GM23338 (cell line): Measurements from ENCODE around the gene PARD6A. TPM values are rescaled to one million over a fixed set of nuclear protein-coding genes. Genes with fewer than 3 reads are reported as not detected.

Experiments used
- ATAC-seq: fragments of 200-7000 bp; cut with Tn5 transposase; 3 replicates; pipeline ENCODE4 v1.9.1; 2020
- DNase-seq: peaks from one replicate; pipeline ENCODE4 v3.0.0-alpha.2; 2015; ENCODE audit warnings: low spot score
- H2AFZ ChIP-seq: fragments of 200-600 bp; sonication (generic); 2 replicates; pipeline ENCODE4 v1.8.0; 2016; ENCODE audit warnings: antibody characterized with exemption, mild to moderate bottlenecking, moderate library complexity
- H3F3A ChIP-seq: fragments of 200-600 bp; sonication (generic); replicated peaks from 2 replicates; pipeline ENCODE4 v1.8.0; 2017; ENCODE audit warnings: antibody characterized with exemption, mixed run types, low read depth
- H3K27ac ChIP-seq: fragments of 200-600 bp; sonication (generic); 2 replicates; pipeline ENCODE4 v1.6.1; 2016; ENCODE audit warnings: low read depth
- H3K27me3 ChIP-seq: fragments of 200-600 bp; sonication (generic); 2 replicates; pipeline ENCODE4 v1.8.0; 2016; ENCODE audit warnings: mild to moderate bottlenecking, mixed run types, moderate library complexity; ENCODE audit not compliant: insufficient read depth
- H3K36me3 ChIP-seq: fragments of 200-600 bp; sonication (generic); 2 replicates; pipeline ENCODE4 v1.8.0; 2016; ENCODE audit warnings: mild to moderate bottlenecking; ENCODE audit not compliant: insufficient read depth
- H3K4me1 ChIP-seq: fragments of 200-600 bp; sonication (generic); 2 replicates; pipeline ENCODE4 v1.8.0; 2016; ENCODE audit warnings: mild to moderate bottlenecking, moderate library complexity; ENCODE audit not compliant: insufficient read depth
- H3K4me2 ChIP-seq: fragments of 200-600 bp; sonication (generic); 2 replicates; pipeline ENCODE4 v1.7.1; 2017; ENCODE audit warnings: mixed run types
- H3K4me3 ChIP-seq: fragments of 200-600 bp; sonication (generic); 2 replicates; pipeline ENCODE4 v1.6.1; 2016; ENCODE audit warnings: mixed run types
- H3K79me2 ChIP-seq: fragments of 200-600 bp; sonication (generic); replicated peaks from 2 replicates; pipeline ENCODE4 v1.8.0; 2017; ENCODE audit warnings: mild to moderate bottlenecking; ENCODE audit not compliant: insufficient read depth
- H3K9me2 ChIP-seq: fragments of 200-600 bp; sonication (generic); 2 replicates; pipeline ENCODE4 v1.8.0; 2017; ENCODE audit not compliant: insufficient read depth
- H4K20me1 ChIP-seq: fragments of 200-600 bp; sonication (generic); replicated peaks from 2 replicates; pipeline ENCODE4 v1.8.0; 2017; ENCODE audit warnings: mild to moderate bottlenecking; ENCODE audit not compliant: insufficient read depth
- H3K27ac Mint-ChIP-seq: 2 replicates; pipeline ENCODE4 v1.8.0; 2020; ENCODE audit warnings: inconsistent platforms, mild to moderate bottlenecking, moderate library complexity, mixed read lengths
- H3K27me3 Mint-ChIP-seq: 3 replicates; pipeline ENCODE4 v1.8.0; 2022; ENCODE audit warnings: low read depth, mild to moderate bottlenecking, moderate library complexity, mixed read lengths, inconsistent platforms; ENCODE audit not compliant: insufficient read depth, poor library complexity
- H3K36me3 Mint-ChIP-seq: 3 replicates; pipeline ENCODE4 v1.8.0; 2021; ENCODE audit warnings: low read depth, mild to moderate bottlenecking, inconsistent platforms, moderate library complexity, mixed read lengths
- H3K4me1 Mint-ChIP-seq: 3 replicates; pipeline ENCODE4 v1.8.0; 2020; ENCODE audit warnings: mild to moderate bottlenecking, inconsistent platforms, mixed read lengths
- H3K4me3 Mint-ChIP-seq: 3 replicates; pipeline ENCODE4 v1.8.0; 2021; ENCODE audit warnings: moderate library complexity, mild to moderate bottlenecking, inconsistent platforms, mixed read lengths
- H3K9me3 Mint-ChIP-seq: 3 replicates; pipeline ENCODE4 v1.8.0; 2020; ENCODE audit warnings: moderate library complexity, mild to moderate bottlenecking, inconsistent platforms, mixed read lengths
- CREB1 ChIP-seq: fragments of 250-450 bp; sonication (Bioruptor Pico); IDR thresholded peaks from 2 replicates; pipeline ENCODE4 v1.5.0; 2020; ENCODE audit warnings: low read depth, mild to moderate bottlenecking, moderate library complexity
- EZH2 ChIP-seq: fragments of 200-600 bp; sonication (generic); IDR thresholded peaks from one replicate; pipeline ENCODE4 v1.8.0; 2017; ENCODE audit warnings: antibody characterized with exemption, mild to moderate bottlenecking, low read depth; ENCODE audit not compliant: unreplicated experiment
- EZH2phosphoT487 ChIP-seq: fragments of 200-600 bp; sonication (generic); IDR thresholded peaks from one replicate; pipeline ENCODE4 v1.8.1; 2018; ENCODE audit warnings: antibody characterized with exemption; ENCODE audit not compliant: unreplicated experiment
- JUNB ChIP-seq: IDR thresholded peaks from one replicate; pipeline ENCODE4 v1.6.1; 2016; ENCODE audit warnings: antibody characterized with exemption; ENCODE audit not compliant: unreplicated experiment
- NANOG ChIP-seq: IDR thresholded peaks from 2 replicates; pipeline ENCODE4 v1.6.1; 2016; ENCODE audit warnings: antibody characterized with exemption, borderline replicate concordance
- STAT1 ChIP-seq: IDR thresholded peaks from one replicate; pipeline ENCODE4 v1.6.1; 2016; ENCODE audit warnings: antibody characterized with exemption; ENCODE audit not compliant: unreplicated experiment
- ZNF114 ChIP-seq: fragments of 250-450 bp; sonication (Bioruptor Pico); IDR thresholded peaks from 2 replicates; pipeline ENCODE4 v1.5.0; 2020; ENCODE audit warnings: mild to moderate bottlenecking, moderate library complexity
- ZNF331 ChIP-seq: fragments of 250-450 bp; sonication (Bioruptor Pico); IDR thresholded peaks from 2 replicates; pipeline ENCODE4 v1.5.0; 2020; ENCODE audit warnings: low read depth, mild to moderate bottlenecking, moderate library complexity
- polyA plus RNA-seq: library from polyadenylated mRNA; unstranded; fragments of >200 nt; fragmentation: Nextera tagmentation; extraction: Ambion mirVana; gene quantifications from 2 replicates; pipeline ENCODE4 v1.2.1, GENCODE V29; 2016
- total RNA-seq: library from RNA; depleted of rRNA; stranded (reverse); fragments of >200 nt; shearing (Covaris generic); gene quantifications from 2 replicates; pipeline ENCODE4 v1.2.3, GENCODE V29; 2014
- TF ChIP-seq, protein P1 (sequence below): IDR thresholded peaks from one replicate; pipeline ENCODE4 v1.6.1; 2018; ENCODE audit warnings: antibody characterized with exemption; ENCODE audit not compliant: unreplicated experiment
- TF ChIP-seq, protein P2 (sequence below), 2 experiments: fragments of 200-600 bp in 1 of 2; sonication (generic) in 1 of 2; conservative IDR thresholded peaks; 2 replicates each; pipeline versions ENCODE4 v1.5.1 to v1.6.1; 2016 to 2017; ENCODE audit warnings: antibody characterized with exemption in 2 of 2, low read depth in 2 of 2, mild to moderate bottlenecking in 2 of 2, moderate library complexity in 1 of 2
- TF ChIP-seq, protein P3 (sequence below): IDR thresholded peaks from 2 replicates; pipeline ENCODE4 v1.6.1; 2016; ENCODE audit warnings: antibody characterized with exemption
- TF ChIP-seq, protein P4 (sequence below): fragments of 250-450 bp; sonication (Bioruptor Pico); IDR thresholded peaks from 2 replicates; pipeline ENCODE4 v1.5.0; 2020; ENCODE audit warnings: mild to moderate bottlenecking, moderate library complexity

The PARD6A gene
- total and polyA plus RNA-seq, 2 experiments from 2014 or later, result 11.1 to 15.7 TPM

DNA sequence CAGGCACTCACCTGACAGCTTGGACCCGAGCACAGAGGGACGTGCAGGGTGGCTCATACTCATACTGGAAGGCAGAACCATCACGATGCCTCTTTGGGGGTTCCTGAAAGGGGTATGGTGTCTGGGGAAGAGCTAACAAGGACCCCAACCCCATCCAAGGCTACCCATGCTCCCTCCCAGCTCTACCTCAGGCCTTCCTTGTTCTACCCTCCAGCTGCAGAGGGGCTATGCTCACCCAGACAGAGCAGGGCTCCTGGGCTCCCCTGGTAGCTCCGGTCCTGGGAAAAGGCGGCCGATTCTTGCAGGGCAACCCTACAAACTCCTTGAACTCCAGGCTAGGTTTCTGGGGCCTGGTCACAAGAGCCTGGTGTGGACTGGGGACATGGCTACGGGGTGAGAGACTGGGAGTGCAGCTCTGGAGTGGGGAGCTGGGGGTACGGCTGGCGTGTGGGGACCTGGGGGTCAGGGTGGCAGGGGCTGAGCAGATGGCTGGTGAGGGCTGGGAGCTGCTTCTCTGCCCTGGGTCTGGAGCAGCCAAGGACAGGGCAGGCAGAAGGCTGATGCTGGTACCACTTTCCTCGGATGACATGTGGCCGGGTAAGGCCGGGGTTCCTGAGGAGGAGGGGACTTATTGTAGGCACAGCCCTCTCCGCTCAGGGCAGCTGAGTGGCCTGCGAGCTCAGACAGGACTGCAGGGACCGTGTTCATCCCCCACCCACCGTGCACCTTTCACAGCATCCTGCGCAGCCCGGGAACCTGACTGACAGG, 2.8 kb upstream of the PARD6A start:
- Mint-ChIP-seq H3K4me1 (peaks cover 12% of the 10 kb centered on the region; the same call in 2 of the 3 replicates), H3K36me3 (peaks cover 6% of the 10 kb centered on the region), H3K27ac (no peak overlapping the region), H3K27me3 (peaks cover 39% of the 10 kb centered on the region), H3K9me3 (no peaks in the 10 kb centered on the region; the same call in 2 of the 3 replicates), H3K4me3 (no peak overlapping the region)
- Histone ChIP-seq H3F3A (peaks cover 18% of the 10 kb centered on the region), H3K36me3 (no peaks in the 10 kb centered on the region), H3K4me3 (no peak overlapping the region), H3K79me2 (no peaks in the 10 kb centered on the region), H4K20me1 (peaks cover 4% of the 10 kb centered on the region; the same call in 1 of the 2 replicates), H3K27me3 (peaks cover 20% of the 10 kb centered on the region), H3K9me2 (no peaks in the 10 kb centered on the region), H3K4me1 (peaks cover 7% of the 10 kb centered on the region; the same call in 1 of the 2 replicates), H3K4me2 (no peak overlapping the region), H2AFZ (no peak overlapping the region), H3K27ac (no peak overlapping the region)
- no peak for ATAC-seq
- TF ChIP-seq CREB1 (no peak), STAT1 (no peak), ZNF331 (CRISPR knock-in tag) (no peak), ZNF114 (CRISPR knock-in tag) (no peak), NANOG (no peak), JUNB (no peak), EZH2phosphoT487 (no peak), EZH2 (no peak)
- TF ChIP-seq, protein P1, sequence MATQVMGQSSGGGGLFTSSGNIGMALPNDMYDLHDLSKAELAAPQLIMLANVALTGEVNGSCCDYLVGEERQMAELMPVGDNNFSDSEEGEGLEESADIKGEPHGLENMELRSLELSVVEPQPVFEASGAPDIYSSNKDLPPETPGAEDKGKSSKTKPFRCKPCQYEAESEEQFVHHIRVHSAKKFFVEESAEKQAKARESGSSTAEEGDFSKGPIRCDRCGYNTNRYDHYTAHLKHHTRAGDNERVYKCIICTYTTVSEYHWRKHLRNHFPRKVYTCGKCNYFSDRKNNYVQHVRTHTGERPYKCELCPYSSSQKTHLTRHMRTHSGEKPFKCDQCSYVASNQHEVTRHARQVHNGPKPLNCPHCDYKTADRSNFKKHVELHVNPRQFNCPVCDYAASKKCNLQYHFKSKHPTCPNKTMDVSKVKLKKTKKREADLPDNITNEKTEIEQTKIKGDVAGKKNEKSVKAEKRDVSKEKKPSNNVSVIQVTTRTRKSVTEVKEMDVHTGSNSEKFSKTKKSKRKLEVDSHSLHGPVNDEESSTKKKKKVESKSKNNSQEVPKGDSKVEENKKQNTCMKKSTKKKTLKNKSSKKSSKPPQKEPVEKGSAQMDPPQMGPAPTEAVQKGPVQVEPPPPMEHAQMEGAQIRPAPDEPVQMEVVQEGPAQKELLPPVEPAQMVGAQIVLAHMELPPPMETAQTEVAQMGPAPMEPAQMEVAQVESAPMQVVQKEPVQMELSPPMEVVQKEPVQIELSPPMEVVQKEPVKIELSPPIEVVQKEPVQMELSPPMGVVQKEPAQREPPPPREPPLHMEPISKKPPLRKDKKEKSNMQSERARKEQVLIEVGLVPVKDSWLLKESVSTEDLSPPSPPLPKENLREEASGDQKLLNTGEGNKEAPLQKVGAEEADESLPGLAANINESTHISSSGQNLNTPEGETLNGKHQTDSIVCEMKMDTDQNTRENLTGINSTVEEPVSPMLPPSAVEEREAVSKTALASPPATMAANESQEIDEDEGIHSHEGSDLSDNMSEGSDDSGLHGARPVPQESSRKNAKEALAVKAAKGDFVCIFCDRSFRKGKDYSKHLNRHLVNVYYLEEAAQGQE, result no peak
- TF ChIP-seq, protein P2, sequence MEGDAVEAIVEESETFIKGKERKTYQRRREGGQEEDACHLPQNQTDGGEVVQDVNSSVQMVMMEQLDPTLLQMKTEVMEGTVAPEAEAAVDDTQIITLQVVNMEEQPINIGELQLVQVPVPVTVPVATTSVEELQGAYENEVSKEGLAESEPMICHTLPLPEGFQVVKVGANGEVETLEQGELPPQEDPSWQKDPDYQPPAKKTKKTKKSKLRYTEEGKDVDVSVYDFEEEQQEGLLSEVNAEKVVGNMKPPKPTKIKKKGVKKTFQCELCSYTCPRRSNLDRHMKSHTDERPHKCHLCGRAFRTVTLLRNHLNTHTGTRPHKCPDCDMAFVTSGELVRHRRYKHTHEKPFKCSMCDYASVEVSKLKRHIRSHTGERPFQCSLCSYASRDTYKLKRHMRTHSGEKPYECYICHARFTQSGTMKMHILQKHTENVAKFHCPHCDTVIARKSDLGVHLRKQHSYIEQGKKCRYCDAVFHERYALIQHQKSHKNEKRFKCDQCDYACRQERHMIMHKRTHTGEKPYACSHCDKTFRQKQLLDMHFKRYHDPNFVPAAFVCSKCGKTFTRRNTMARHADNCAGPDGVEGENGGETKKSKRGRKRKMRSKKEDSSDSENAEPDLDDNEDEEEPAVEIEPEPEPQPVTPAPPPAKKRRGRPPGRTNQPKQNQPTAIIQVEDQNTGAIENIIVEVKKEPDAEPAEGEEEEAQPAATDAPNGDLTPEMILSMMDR (conservative IDR thresholded peaks at IDR 0.05; ENCODE audit: low read depth in 2 of 2), result no peak
- TF ChIP-seq, protein P3, sequence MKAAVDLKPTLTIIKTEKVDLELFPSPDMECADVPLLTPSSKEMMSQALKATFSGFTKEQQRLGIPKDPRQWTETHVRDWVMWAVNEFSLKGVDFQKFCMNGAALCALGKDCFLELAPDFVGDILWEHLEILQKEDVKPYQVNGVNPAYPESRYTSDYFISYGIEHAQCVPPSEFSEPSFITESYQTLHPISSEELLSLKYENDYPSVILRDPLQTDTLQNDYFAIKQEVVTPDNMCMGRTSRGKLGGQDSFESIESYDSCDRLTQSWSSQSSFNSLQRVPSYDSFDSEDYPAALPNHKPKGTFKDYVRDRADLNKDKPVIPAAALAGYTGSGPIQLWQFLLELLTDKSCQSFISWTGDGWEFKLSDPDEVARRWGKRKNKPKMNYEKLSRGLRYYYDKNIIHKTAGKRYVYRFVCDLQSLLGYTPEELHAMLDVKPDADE, result no peak
- TF ChIP-seq, protein P4, sequence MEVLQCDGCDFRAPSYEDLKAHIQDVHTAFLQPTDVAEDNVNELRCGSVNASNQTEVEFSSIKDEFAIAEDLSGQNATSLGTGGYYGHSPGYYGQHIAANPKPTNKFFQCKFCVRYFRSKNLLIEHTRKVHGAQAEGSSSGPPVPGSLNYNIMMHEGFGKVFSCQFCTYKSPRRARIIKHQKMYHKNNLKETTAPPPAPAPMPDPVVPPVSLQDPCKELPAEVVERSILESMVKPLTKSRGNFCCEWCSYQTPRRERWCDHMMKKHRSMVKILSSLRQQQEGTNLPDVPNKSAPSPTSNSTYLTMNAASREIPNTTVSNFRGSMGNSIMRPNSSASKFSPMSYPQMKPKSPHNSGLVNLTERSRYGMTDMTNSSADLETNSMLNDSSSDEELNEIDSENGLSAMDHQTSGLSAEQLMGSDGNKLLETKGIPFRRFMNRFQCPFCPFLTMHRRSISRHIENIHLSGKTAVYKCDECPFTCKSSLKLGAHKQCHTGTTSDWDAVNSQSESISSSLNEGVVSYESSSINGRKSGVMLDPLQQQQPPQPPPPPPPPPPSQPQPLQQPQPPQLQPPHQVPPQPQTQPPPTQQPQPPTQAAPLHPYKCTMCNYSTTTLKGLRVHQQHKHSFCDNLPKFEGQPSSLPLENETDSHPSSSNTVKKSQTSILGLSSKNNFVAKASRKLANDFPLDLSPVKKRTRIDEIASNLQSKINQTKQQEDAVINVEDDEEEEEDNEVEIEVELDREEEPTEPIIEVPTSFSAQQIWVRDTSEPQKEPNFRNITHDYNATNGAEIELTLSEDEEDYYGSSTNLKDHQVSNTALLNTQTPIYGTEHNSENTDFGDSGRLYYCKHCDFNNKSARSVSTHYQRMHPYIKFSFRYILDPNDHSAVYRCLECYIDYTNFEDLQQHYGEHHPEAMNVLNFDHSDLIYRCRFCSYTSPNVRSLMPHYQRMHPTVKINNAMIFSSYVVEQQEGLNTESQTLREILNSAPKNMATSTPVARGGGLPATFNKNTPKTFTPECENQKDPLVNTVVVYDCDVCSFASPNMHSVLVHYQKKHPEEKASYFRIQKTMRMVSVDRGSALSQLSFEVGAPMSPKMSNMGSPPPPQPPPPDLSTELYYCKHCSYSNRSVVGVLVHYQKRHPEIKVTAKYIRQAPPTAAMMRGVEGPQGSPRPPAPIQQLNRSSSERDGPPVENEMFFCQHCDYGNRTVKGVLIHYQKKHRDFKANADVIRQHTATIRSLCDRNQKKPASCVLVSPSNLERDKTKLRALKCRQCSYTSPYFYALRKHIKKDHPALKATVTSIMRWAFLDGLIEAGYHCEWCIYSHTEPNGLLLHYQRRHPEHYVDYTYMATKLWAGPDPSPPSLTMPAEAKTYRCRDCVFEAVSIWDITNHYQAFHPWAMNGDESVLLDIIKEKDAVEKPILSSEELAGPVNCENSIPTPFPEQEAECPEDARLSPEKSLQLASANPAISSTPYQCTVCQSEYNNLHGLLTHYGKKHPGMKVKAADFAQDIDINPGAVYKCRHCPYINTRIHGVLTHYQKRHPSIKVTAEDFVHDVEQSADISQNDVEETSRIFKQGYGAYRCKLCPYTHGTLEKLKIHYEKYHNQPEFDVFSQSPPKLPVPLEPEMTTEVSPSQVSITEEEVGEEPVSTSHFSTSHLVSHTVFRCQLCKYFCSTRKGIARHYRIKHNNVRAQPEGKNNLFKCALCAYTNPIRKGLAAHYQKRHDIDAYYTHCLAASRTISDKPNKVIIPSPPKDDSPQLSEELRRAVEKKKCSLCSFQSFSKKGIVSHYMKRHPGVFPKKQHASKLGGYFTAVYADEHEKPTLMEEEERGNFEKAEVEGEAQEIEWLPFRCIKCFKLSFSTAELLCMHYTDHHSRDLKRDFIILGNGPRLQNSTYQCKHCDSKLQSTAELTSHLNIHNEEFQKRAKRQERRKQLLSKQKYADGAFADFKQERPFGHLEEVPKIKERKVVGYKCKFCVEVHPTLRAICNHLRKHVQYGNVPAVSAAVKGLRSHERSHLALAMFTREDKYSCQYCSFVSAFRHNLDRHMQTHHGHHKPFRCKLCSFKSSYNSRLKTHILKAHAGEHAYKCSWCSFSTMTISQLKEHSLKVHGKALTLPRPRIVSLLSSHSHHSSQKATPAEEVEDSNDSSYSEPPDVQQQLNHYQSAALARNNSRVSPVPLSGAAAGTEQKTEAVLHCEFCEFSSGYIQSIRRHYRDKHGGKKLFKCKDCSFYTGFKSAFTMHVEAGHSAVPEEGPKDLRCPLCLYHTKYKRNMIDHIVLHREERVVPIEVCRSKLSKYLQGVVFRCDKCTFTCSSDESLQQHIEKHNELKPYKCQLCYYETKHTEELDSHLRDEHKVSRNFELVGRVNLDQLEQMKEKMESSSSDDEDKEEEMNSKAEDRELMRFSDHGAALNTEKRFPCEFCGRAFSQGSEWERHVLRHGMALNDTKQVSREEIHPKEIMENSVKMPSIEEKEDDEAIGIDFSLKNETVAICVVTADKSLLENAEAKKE (CRISPR knock-in tag), result no peak
- no peak for DNase-seq
